GM18519 (cell line): ENCODE data around the gene PDZD4.

Experiments used
- ATAC-seq: cut with Tn5 transposase; IDR thresholded peaks from one replicate; pipeline ENCODE4 v1.9.1; 2021; ENCODE audit warnings: mild to moderate bottlenecking, moderate library complexity; ENCODE audit not compliant: unreplicated experiment, low FRiP score

Gene PDZD4

GRCh38 chrX:153829799-153830639, at the start of gene PDZD4:
Gene PDZD4, minus strand, starts transcription at chrX:153830544. Its CDS starts 246 bp downstream, at chrX:153830298.
- ATAC-seq: no peak

- no peak for ATAC-seq
Observed at GRCh38 chrX:153879741-153880439, 49.5 kb upstream of the PDZD4 start.

GRCh38 chrX:153878969-153879653, 48.8 kb upstream of the PDZD4 start:
- no peak for ATAC-seq

- no peak for ATAC-seq
Observed at GRCh38 chrX:153878345-153878744, 48.0 kb upstream of the PDZD4 start.

GRCh38 chrX:153877571-153878261, 47.4 kb upstream of the PDZD4 start:
- ATAC-seq: no peak

- ATAC-seq: no peak
Observed at GRCh38 chrX:153876112-153876491, 45.8 kb upstream of the PDZD4 start.

- ATAC-seq: no peak
Observed at GRCh38 chrX:153875391-153876111, 45.2 kb upstream of the PDZD4 start.

GRCh38 chrX:153874366-153875125, 44.2 kb upstream of the PDZD4 start:
- ATAC-seq: no peak

- ATAC-seq: no peak
Observed at GRCh38 chrX:153874085-153874365, 43.7 kb upstream of the PDZD4 start.

GRCh38 chrX:153873282-153874084, 43.1 kb upstream of the PDZD4 start:
- no peak for ATAC-seq

GRCh38 chrX:153871946-153872878, 41.9 kb upstream of the PDZD4 start:
- no peak for ATAC-seq

- no peak for ATAC-seq
Observed at GRCh38 chrX:153871451-153871850, 41.1 kb upstream of the PDZD4 start.

GRCh38 chrX:153870791-153871360, 40.5 kb upstream of the PDZD4 start:
- ATAC-seq: no peak

GRCh38 chrX:153870288-153870690, 39.9 kb upstream of the PDZD4 start:
- no peak for ATAC-seq

- ATAC-seq: no peak
Observed at GRCh38 chrX:153869473-153870287, 39.3 kb upstream of the PDZD4 start.
